NCI-H345 treated with DMSO at 0.1 percent for 48 hours (cell line): ENCODE measurements around the gene CSNK1A1L.

Source experiments
- DNase-seq: peaks from one replicate; lab custom pipeline; 2025; ENCODE audit not compliant: unreplicated experiment; lab: John Stamatoyannopoulos, UW

The CSNK1A1L gene

GRCh38 chr13:37105251-37105714, at the start of gene CSNK1A1L:
CSNK1A1L (minus strand) TSS chr13:37105664; CDS start chr13:37105256, 408 bp downstream.
- no peak for DNase-seq

GRCh38 chr13:37149380-37149779, 43.9 kb upstream of the CSNK1A1L start:
- DNase-seq = no peak

GRCh38 chr13:37148501-37148900, 43.0 kb upstream of the CSNK1A1L start:
- DNase-seq = no peak

GRCh38 chr13:37144661-37145060, 39.2 kb upstream of the CSNK1A1L start:
- DNase-seq = no peak

- no peak for DNase-seq
Measured at GRCh38 chr13:37143911-37144310, 38.4 kb upstream of the CSNK1A1L start.

GRCh38 chr13:37142877-37143276, 37.4 kb upstream of the CSNK1A1L start:
- DNase-seq = no peak

- DNase-seq = no peak
Measured at GRCh38 chr13:37141011-37141410, 35.5 kb upstream of the CSNK1A1L start.

GRCh38 chr13:37139356-37139755, 33.9 kb upstream of the CSNK1A1L start:
- DNase-seq = no peak

- DNase-seq = no peak
Measured at GRCh38 chr13:37138926-37139325, 33.5 kb upstream of the CSNK1A1L start.

GRCh38 chr13:37138169-37138568, 32.7 kb upstream of the CSNK1A1L start:
- DNase-seq = no peak

GRCh38 chr13:37136633-37137032, 31.2 kb upstream of the CSNK1A1L start:
- DNase-seq = no peak

GRCh38 chr13:37136187-37136586, 30.7 kb upstream of the CSNK1A1L start:
- DNase-seq = no peak

- DNase-seq = no peak
Measured at GRCh38 chr13:37134411-37135041, 29.1 kb upstream of the CSNK1A1L start.

GRCh38 chr13:37132211-37132610, 26.7 kb upstream of the CSNK1A1L start:
- DNase-seq = no peak

GRCh38 chr13:37131092-37131491, 25.6 kb upstream of the CSNK1A1L start:
- DNase-seq = no peak

- no peak for DNase-seq
Measured at GRCh38 chr13:37129866-37130265, 24.4 kb upstream of the CSNK1A1L start.

- DNase-seq = peak; percentile 14
Measured at GRCh38 chr13:37127691-37128241, 22.3 kb upstream of the CSNK1A1L start.

- peak; percentile 20 for DNase-seq
Measured at GRCh38 chr13:37123337-37123736, 17.9 kb upstream of the CSNK1A1L start.

GRCh38 chr13:37118016-37118415, 12.6 kb upstream of the CSNK1A1L start:
- no peak for DNase-seq

- DNase-seq = no peak
Measured at GRCh38 chr13:37114250-37114649, 8.8 kb upstream of the CSNK1A1L start.

- DNase-seq = no peak
Measured at GRCh38 chr13:37113534-37113933, 8.1 kb upstream of the CSNK1A1L start.

- DNase-seq = peak; percentile 10
Measured at GRCh38 chr13:37109051-37109678, 3.7 kb upstream of the CSNK1A1L start.
